GM21447 (cell line): Measurements from ENCODE around the gene UBE2C.
"Not testable (repeated sequence)": the region's sequence is repeated elsewhere in the genome, so short reads cannot be mapped to it uniquely, and the experiment has no call there.

Experiments
- ATAC-seq: cut with Tn5 transposase; IDR thresholded peaks from one replicate; pipeline ENCODE4 v1.9.1; 2021; ENCODE audit not compliant: unreplicated experiment

UBE2C gene

DNA sequence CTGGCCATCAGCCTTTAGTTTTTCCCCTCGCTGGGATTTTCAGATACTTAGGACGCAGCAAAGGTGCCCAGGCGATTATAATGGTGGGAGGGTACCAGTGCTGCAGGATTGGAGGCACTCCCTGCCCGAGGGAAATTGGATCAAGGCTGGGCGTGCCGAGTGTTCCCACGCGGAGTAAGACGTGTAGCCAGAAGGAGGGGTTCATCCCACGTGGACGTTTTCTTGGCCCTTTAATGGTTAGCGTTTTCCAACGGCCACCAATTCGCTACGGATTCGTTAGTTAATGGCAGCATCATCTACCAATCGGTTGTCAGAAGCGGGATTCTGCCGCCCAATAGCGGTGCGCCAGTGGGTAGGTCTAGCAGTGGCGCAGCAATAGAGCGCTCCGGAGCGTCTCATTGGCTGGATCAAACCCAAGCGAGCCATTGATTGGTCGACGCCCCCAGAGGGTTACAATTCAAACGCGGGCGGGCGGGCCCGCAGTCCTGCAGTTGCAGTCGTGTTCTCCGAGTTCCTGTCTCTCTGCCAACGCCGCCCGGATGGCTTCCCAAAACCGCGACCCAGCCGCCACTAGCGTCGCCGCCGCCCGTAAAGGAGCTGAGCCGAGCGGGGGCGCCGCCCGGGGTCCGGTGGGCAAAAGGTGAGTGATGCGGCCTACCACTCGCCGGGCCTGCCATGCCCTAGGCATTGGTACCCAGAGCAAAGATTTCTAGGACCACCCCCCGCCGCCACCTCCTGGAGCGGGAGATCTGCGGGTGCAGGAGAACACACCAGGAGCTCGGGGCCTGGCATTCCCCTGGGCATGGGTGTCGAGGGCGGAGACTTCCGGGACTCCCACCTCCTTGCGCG lies at the start of gene UBE2C:
Gene UBE2C (plus strand): TSS at position 488 of the 849 bp plus-strand sequence. CDS start 52 bp downstream, at position 540.
- ATAC-seq: peak; percentile 95

DNA sequence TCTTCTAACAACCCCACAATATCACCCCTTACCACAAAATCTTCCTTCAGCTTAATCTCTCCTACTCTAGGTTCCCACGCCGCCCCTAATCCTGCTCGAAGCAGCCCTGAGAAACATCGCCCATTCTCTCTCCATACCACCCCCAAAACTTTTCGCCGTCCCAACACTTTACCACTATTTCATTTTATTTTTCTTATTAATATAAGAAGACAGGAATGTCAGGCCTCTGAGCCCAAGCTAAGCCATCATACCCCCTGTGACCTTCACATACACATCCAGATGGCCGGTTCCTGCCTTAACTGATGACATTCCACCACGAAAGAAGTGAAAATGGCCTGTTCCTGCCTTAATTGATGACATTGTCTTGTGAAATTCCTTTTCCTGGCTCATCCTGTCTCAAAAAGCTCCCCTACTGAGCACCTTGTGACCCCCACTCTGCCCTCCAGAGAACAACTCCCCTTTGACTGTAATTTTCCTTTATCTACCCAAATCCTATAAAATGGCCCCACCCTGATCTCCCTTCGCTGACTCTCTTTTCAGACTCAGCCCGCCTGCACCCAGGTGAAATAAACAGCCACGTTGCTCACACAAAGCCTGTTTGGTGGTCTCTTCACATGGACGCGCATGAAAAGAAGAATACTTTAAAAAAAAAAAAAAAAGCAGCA lies 47.7 kb upstream of the UBE2C start:
- ATAC-seq: not testable (repeated sequence)

DNA sequence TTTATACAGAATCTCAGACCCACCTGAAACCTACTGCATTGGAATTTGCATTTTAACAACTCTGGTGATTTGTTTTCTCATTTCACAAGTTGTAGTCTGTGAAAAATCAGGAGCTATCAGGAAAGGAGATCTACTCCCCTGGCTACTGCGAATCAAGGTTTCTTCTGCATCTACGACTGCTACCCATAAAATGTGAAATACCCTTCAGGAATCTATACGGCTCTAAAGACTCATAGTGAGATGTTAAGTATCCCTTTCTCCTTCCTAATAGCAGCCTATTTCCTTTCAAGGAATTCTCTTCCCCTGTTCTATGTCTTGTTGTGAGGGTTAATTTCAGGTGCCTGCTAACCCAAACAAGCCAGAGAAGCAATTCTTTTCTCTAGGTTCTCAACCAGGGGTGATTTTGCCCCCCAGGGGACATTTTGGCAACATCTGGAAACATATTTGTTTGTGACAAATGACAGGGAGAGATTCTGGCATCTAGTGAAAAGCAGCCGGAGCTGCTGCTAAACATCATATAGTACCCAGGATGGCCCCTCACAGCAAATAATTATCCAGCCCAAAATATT lies 47.1 kb upstream of the UBE2C start:
- ATAC-seq: no peak

DNA sequence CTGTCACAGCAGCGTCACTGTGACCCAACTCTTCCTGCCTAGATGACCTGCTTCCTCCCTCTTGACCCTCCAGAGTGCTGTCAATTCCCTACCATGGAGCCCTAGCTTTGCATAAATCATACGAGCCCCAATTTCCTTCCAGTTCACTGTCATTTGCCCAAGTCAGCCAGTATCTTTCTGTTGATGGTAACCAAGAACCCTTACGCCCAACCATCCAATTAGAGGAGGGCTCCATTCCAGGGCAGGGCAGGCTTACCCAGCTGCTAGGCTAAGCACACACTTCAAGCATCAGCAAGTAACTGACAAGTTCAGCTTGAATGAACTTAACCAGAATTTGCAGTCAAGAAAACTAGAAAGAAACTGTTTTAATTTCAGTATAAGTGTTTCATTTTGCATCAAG lies 46.5 kb upstream of the UBE2C start:
- ATAC-seq: no peak

DNA sequence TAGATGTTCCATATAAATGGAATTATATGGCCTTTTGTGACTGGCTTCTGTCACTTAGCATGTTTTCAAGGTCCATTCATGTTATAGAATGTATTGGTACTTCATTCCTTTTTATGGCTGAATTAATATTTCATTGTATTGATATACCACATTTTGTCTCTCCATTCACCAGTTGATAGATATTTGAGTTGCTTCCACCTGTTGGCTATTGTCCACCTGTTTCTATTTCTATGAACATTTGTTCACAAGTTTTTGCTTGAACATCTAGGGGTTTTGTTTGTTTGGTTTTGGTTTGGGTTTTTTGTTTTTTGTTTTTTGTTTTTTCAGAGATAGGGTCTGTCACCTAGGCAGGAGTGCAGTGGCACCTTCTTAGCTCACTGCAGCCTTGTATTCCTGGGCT lies 44.0 kb upstream of the UBE2C start:
- no peak for ATAC-seq

DNA sequence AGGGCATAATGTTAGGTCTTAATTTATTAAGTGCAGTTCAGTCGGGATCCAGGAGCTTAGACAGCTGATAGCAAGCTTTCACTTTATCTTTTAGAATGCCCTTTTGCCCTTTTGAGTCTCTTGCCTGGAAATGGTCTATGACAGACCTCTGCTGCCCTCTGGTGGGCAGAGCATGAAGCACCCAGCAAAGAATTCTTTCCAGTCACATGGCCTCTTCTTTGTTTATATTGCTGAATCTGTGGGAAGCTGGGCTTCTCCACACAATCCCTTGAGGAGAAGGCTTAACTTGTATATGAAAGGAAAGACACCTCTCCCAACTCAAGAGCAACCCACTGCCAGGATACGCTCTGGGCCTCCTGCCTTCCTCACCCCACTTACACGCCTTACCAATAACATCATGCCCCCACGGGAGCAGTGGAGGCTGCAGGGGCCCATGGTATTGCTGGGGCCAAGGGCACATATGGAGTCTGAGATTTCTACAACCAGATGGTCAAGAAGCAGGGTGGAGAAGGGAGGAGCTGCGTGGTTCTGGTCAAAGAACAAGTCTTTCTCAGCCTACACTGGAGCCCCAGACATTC lies 41.2 kb upstream of the UBE2C start:
- no peak for ATAC-seq

DNA sequence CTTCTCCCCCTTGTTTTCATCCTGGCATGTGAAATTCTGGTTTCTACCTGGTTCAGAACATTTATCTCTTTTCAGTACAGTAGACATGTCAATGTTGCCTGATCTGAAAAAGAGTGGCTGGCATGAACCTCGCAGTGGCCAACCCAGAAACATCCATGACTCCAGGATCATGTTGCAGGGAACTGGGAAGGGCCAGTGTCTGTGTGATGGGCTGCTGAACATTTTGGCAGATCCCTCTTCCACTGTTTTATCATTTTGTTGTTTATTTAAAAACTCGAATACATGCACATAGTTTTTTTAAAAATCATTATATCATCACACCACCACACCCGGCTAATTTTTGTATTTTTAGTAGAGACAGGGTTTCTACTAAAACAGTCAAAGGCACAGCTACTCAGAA lies 39.8 kb upstream of the UBE2C start:
- ATAC-seq: no peak

DNA sequence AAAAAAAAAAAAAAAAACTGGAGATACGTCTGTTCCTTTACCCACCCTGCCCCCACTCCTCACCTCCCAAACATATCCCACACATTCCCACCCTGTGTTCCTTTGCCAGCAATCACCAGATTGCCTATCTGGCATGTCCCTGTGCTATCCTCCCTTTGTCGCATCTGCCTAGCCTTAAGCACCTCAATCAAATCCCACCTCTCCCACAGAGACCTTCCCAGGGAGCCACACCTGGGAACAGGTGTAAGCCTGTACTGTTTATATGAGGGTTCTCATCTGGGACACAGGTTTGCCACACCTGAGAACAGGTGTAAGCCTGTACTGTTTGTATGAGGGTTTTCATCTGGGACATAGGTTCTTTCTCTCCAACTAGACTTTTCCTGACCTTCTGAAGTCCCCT lies 37.5 kb upstream of the UBE2C start:
- ATAC-seq: no peak

DNA sequence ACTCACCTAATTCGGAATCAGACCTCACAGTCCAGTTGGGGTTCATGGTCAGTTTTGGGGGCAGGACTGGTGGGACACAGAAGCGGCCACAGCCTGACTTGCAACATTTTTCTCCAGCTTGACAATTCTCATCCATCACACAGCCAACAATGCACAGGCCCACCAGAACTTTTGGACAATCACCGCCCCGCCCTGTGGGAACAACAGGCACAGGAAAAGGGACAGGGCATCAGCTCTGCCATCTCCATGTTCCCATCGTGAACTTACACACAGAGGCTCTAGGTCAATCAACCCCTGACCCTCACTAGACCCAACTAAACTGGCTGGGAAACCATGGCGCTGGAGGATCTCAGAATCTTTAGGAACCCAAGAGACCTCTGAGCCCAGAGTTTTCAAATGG lies 37.0 kb upstream of the UBE2C start:
- ATAC-seq: no peak

DNA sequence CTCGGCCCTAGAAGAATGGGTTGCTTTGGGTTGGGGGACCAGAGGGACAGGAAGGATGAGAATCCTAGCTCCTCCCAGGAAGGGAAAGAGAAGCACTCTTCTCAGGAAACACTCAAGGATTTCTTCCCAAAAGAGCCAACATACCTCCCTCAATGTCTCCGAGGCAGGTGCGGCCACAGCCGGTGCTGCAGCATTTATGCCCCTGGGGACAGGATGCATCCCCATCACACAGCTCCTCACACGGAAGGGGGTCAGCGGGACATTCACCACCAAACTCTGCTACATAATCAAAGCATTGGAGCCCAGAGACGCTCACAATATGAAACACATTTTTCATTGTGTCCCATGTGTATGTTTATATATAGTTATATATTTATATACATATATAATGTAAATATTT lies 35.5 kb upstream of the UBE2C start:
- ATAC-seq: no peak

DNA sequence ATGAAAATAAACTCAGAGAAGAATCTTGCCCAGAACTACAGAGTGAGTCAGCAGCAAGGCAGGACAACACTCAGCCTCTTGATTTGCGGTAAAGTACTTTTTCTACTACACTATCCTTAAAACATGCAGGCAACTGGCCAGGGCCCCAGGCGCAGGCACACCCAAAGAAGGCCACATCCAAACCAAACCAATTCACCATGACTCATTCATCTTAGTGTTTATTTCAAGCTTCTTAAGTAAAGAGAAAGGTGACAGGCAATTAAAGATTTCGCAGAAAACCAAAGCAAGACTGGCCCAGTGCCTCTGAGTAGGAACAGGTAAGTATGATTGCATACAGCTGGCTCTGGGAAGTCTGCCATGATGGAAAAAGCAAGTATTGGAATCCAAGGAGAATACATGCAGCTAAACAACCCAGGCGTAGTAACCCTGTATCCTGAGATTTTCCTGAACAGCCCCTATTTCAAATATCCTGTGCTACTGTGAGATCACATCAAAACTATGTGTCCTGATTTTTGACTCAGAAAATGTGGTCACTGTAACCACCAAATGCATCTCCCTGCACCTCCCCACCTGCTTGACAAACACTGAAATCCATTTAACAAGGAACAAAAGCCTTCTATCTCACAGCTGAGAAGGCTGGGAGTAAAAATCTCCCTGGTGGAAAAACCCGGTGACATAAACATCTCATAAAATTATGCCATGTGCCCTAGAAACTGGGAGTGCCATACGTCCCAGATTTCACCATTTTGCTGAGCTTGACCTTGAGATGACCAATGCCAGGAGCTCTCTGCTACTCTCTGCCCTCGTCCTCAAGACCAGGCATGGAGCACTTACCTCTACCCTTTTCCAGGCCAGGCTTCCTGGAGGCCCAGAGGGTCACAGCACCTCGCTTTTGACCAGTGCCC lies 33.2 kb upstream of the UBE2C start:
- ATAC-seq: no peak

DNA sequence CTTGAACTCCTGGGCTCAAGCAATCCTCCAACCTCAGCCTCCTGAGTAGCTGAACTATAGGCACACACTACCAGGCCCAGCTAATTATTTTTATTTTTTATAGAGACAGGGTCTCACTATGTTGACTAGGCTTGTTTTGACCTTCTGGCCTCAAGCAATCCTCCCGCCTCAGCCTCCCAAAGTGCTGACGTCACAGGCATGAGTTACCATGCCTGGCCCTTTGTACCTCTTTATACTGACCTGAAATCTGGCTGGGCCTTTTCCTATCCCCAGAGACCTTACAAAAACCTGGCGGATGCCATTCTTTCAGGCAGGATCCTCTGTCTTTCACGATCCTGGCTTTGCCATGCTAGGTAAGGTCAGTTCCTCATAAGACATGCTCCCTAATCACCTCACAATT lies 32.3 kb upstream of the UBE2C start:
- ATAC-seq: no peak

DNA sequence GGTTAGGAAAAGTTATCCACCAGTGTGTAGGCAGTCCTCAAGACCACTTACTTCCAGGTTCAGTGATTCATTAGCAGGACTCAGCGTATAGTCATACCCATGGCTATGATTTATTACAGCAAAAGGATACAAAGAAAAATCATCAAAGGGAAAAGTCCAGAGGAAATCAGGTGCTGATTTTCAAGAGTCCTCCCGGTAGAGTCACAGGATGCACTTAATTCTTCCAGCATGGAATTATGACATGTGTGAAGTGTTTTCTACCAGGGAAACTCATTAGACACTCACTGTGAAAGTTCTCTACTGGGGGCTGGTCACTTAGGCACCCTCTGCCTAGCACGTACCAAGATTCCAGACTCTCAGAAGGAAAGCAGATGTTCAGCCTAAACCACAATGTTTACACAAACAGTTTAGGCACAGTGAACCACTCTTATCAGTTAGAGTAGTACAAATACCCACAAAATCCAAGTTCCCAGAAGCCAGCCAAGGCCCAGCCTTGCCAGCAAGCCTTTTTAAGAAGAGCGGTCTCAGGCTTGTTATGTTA lies 31.0 kb upstream of the UBE2C start:
- no peak for ATAC-seq

DNA sequence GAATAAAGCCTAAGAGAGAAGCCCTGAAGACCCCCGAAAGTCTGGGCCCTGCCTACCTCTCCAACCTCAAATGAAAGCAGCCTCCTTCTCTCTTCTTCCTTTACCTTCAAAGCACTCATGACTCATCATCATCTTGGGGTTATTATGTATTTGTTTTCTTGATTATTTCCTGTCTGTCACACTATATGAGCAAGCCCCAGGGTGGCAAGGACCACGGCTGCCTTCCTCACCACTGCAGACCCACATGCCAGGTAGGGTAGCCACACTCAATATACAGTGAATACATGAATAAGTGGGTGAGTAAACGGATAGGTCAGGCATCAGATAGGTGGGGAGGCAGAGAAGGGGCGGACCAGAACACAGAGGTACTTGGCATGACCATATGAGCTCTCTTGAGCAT lies 29.6 kb upstream of the UBE2C start:
- ATAC-seq: no peak

DNA sequence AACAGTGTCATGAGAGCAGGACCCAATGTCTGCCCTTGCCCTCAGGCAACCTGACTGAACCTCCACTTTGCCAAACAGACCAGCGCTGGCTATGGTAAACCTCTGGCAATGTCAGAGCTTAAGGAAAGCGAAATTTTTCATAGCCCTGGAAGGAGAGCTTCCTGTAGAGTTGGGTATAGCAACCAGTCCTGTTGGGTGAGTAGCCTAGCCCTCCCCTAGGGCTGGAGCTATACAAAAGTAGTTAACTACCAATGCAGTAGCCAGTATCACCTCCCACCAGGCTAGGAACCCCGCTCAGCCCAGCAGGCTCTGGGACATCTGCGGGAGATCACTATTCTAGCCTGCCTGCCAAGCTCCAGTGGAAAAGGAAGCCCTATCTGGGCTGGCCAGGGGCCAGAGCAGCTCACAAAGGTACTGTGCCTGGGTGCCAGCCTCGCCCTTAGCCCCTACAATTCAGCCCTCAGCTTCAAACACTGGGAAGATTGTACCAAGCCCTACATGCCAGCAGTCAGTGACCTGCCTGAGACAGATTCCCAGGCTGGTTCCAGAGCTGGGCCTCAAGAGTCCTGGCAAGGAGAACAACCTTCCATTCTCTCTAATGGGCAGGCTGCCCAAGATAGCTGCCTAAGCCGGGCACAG lies 28.7 kb upstream of the UBE2C start:
- ATAC-seq: no peak

DNA sequence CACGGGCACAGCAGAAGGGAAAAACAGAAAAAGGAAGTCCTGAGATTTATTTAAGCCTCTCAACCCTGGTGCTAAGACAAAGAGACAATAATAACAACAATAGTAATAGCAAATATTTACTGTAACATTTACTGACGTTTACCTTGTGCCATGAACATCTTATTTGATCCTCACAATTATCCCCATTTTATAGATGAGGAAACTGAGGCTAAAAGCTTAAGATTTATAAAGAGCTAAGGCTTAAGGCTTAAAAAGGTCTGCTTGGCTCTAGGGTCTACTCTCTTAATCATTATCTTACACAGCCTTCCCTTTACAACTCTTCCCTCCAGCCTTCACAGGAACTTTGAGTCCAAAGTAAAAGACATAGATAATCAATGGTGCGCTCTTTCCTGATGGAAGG lies 24.1 kb upstream of the UBE2C start:
- ATAC-seq: no peak

DNA sequence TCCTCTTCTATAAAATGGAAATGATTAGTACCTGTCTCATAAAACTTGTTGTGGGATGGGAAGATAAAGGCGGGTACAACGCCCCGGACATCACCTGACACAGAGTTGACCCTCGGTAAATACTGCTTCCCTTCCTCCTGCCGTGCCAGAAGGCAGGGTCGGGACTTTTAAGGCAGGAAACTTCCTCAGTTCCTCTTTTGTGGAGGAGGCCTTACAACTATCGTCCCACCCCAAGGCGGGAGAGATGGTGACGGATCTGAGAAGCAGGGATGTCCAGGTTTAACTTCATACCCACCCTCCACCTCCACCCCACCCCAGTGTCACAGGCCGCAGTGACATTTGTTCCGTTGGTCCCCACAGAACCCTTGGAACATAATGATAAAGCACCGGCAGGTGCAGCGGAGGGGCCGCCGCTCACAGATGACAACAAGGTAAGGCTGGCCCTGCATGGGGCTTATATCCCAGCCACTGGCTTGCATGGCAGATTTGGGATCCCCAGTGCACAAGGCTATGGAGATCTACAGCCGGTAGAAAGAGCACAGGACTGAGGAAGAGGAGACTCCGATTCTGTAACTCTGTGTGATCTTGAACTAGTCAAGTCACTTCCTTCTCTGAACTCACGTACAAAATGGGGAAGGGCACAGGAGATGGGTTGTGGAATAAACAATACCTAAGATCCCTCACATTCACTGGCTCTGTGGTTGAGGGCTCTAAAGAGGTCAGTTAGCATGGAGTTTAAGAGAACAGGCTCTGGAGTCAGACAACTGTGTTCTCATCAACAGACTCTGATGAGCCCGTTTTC lies 19.9 kb upstream of the UBE2C start:
- ATAC-seq: peak; percentile 18

DNA sequence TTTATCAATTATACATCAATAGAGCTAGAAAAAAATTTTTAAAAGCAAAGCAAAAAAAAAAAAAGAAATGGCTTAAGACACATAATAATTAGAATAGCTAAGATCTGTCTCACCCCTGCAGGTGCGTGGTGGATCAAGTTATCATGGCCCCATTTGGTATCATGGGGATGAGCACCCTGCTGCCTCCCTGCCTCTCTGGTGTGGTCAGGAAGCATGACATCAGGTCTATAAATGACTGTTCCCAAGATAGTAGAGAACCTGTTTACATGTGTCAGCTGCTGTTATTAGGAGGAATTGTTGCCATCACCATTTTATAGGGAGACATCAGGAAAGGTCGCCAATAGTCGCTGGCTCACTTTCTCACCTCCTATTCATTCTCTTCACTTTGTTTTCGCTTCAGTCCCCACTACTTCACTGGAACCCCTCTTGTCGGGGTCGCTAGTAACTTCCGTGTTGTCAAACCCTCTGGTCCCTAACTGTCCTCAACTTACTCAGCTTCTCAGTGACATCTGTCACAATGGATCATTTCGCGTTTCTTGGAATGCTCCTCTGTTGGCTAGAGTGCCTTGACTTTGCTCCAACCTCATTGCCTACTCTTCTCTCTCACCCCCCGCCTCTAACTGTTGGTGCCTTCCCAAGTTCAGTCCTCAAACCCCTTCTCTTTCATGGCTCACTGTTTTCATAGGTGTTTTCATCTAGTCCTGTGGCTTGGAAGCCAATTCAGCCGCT lies 15.9 kb upstream of the UBE2C start:
- ATAC-seq: no peak

DNA sequence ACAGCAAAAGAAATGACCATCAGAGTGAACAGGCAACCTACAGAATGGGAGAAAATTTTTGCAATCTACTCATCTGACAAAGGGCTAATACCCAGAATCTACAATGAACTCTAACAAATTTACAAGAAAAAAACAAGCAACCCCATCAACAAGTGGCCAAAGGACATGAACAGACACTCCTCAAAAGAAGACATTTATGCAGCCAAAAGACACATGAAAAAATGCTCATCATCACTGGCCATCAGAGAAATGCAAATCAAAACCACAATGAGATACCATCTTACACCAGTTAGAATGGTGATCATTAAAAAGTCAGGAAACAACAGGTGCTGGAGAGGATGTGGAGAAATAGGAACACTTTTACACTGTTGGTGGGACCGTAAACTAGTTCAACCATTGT lies 14.9 kb upstream of the UBE2C start:
- not testable (repeated sequence) for ATAC-seq
